HEK293T (cell line): ENCODE data around the gene SGCE.

Experiments
- BHLHE40 ChIP-seq: fragments of 450-650 bp; IDR thresholded peaks from 2 replicates; pipeline ENCODE4 v1.6.1; 2016; ENCODE audit warnings: mild to moderate bottlenecking, moderate library complexity, borderline replicate concordance
- CTBP1 ChIP-seq: fragments of 450-650 bp; IDR thresholded peaks from 2 replicates; pipeline ENCODE4 v1.6.1; 2016; ENCODE audit warnings: borderline replicate concordance
- NFRKB ChIP-seq: fragments of 450-650 bp; IDR thresholded peaks from 2 replicates; pipeline ENCODE4 v1.6.1; 2016; ENCODE audit warnings: mild to moderate bottlenecking, moderate library complexity
- SUZ12 ChIP-seq: fragments of 450-650 bp; IDR thresholded peaks from 2 replicates; pipeline ENCODE4 v1.6.1; 2016; ENCODE audit warnings: mild to moderate bottlenecking

GRCh38 chr7:94675356-94675755 is 19.4 kb upstream of the SGCE start:
- TF ChIP-seq SUZ12 (no peak), BHLHE40 (no peak), NFRKB (no peak), CTBP1 (no peak)
